ENCODE data around the gene PNPLA7.

PNPLA7 gene

DNA sequence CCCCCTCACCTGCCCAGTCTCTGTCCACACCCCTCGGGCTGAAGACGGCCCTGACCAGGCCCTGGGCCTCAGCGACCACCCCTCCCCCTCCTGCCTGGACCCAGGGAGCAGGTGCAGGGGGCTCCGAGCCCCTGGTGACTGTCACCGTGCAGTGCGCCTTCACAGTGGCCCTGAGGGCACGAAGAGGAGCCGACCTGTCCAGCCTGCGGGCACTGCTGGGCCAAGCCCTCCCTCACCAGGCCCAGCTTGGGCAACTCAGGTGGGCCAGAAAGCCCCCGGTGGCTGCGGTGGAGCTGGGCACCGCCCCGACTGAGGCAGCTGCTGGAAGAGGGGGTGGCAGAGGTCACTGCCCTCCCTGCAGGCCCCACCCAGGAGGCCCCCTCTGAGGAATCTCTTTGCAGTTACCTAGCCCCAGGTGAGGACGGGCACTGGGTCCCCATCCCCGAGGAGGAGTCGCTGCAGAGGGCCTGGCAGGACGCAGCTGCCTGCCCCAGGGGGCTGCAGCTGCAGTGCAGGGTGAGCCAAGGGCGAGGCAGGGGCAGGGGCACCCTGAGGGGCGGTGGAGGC is 116.8 kb downstream of the PNPLA7 start:
- Histone ChIP-seq H3K9me3 (ENCODE audit: control insufficient read depth in 2 of 2, low read length in 2 of 2) (no peaks in the 10 kb centered on the region), H3K36me3 (ENCODE audit: control insufficient read depth in 2 of 2, insufficient read depth in 2 of 2, low read length in 2 of 2) (no peaks in the 10 kb centered on the region), H3K4me1 (ENCODE audit: control insufficient read depth in 2 of 2, insufficient read depth in 2 of 2, low read length in 2 of 2) (peaks cover 24 to 36% of the 10 kb centered on the region in 2 donors), H3K27ac (ENCODE audit: low read depth in 2 of 2, low read length in 2 of 2) (no peak overlapping the region), H3K27me3 (ENCODE audit: control insufficient read depth in 2 of 2, insufficient read depth in 2 of 2, low read length in 2 of 2) (no peaks in the 10 kb centered on the region), H3K4me3 (ENCODE audit: low read length in 2 of 2) (no peak overlapping the region), H3K9ac (ENCODE audit: low read depth in 1 of 2, low read length in 2 of 2) (no peak overlapping the region)

GRCh38 chr9:137432687-137433348 is 117.4 kb downstream of the PNPLA7 start:
- Histone ChIP-seq H3K9ac (ENCODE audit: low read depth in 1 of 2, low read length in 2 of 2) (no peak overlapping the region), H3K9me3 (ENCODE audit: control insufficient read depth in 2 of 2, low read length in 2 of 2) (no peaks in the 10 kb centered on the region), H3K4me3 (ENCODE audit: low read length in 2 of 2) (no peak overlapping the region), H3K27ac (ENCODE audit: low read depth in 2 of 2, low read length in 2 of 2) (no peak overlapping the region), H3K4me1 (ENCODE audit: control insufficient read depth in 2 of 2, insufficient read depth in 2 of 2, low read length in 2 of 2) (peaks cover 21 to 30% of the 10 kb centered on the region in 2 donors), H3K36me3 (ENCODE audit: control insufficient read depth in 2 of 2, insufficient read depth in 2 of 2, low read length in 2 of 2) (no peaks in the 10 kb centered on the region), H3K27me3 (ENCODE audit: control insufficient read depth in 2 of 2, insufficient read depth in 2 of 2, low read length in 2 of 2) (no peaks in the 10 kb centered on the region)

- H3K4me3 ChIP-seq (ENCODE audit: low read length in 2 of 2), result no peak overlapping the region
- H3K27ac ChIP-seq (ENCODE audit: low read depth in 2 of 2, low read length in 2 of 2), result no peak overlapping the region
- peaks cover 8 to 17% of the 10 kb centered on the region in 2 donors for H3K4me1 ChIP-seq (ENCODE audit: control insufficient read depth in 2 of 2, insufficient read depth in 2 of 2, low read length in 2 of 2)
- H3K9me3 ChIP-seq (ENCODE audit: control insufficient read depth in 2 of 2, low read length in 2 of 2), result no peaks in the 10 kb centered on the region
- no peak overlapping the region for H3K9ac ChIP-seq (ENCODE audit: low read depth in 1 of 2, low read length in 2 of 2)
- peaks cover 0 to 3% of the 10 kb centered on the region in 2 donors for H3K36me3 ChIP-seq (ENCODE audit: control insufficient read depth in 2 of 2, insufficient read depth in 2 of 2, low read length in 2 of 2)
- H3K27me3 ChIP-seq (ENCODE audit: control insufficient read depth in 2 of 2, insufficient read depth in 2 of 2, low read length in 2 of 2), result no peaks in the 10 kb centered on the region
Observed at GRCh38 chr9:137431416-137431931, 118.7 kb downstream of the PNPLA7 start.

DNA sequence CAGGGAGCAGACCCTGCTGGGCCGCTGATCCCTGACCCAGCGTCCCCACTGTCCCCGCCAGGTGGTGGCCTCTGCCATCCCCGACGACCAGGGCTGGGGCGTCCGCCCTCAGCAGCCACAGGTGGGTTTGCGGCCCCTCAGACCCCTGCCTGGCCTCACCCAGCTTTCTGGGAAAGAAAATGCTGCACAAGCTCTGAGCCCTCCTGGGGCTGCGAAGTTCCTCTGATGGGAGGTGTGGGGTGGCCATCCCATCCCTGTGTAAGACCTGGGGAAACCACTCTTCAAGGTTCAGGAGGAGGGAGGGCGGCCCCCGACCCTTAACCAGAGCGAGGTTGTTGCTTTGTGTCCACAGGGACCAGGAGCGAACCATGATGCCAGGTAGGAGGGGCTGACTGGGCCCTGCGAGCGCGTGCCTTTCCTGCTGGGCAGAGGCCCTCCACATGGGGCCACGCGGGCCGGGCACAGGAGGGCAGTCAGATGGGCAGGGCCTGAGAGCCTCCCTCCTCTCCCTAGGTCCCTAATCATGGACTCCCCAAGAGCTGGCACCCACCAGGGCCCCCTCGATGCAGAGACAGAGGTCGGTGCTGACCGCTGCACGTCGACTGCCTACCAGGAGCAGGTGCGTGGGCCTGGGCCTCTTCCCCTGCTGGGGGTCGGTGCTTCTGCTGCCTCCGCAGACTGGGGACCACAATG is 119.3 kb downstream of the PNPLA7 start:
- peaks cover 3 to 11% of the 10 kb centered on the region in 2 donors for H3K4me1 ChIP-seq (ENCODE audit: control insufficient read depth in 2 of 2, insufficient read depth in 2 of 2, low read length in 2 of 2)
- no peaks in the 10 kb centered on the region for H3K9me3 ChIP-seq (ENCODE audit: control insufficient read depth in 2 of 2, low read length in 2 of 2)
- no peak overlapping the region for H3K27ac ChIP-seq (ENCODE audit: low read depth in 2 of 2, low read length in 2 of 2)
- H3K9ac ChIP-seq (ENCODE audit: low read depth in 1 of 2, low read length in 2 of 2), result no peak overlapping the region
- H3K4me3 ChIP-seq (ENCODE audit: low read length in 2 of 2), result no peak overlapping the region
- H3K36me3 ChIP-seq (ENCODE audit: control insufficient read depth in 2 of 2, insufficient read depth in 2 of 2, low read length in 2 of 2), result peaks cover 0 to 3% of the 10 kb centered on the region in 2 donors
- no peaks in the 10 kb centered on the region for H3K27me3 ChIP-seq (ENCODE audit: control insufficient read depth in 2 of 2, insufficient read depth in 2 of 2, low read length in 2 of 2)

- H3K9ac ChIP-seq (ENCODE audit: low read depth in 1 of 2, low read length in 2 of 2), result no peak overlapping the region
- no peak overlapping the region for H3K27ac ChIP-seq (ENCODE audit: low read depth in 2 of 2, low read length in 2 of 2)
- no peak overlapping the region for H3K4me3 ChIP-seq (ENCODE audit: low read length in 2 of 2)
- no peaks in the 10 kb centered on the region for H3K27me3 ChIP-seq (ENCODE audit: control insufficient read depth in 2 of 2, insufficient read depth in 2 of 2, low read length in 2 of 2)
- peaks cover 0 to 5% of the 10 kb centered on the region in 2 donors for H3K4me1 ChIP-seq (ENCODE audit: control insufficient read depth in 2 of 2, insufficient read depth in 2 of 2, low read length in 2 of 2)
- H3K9me3 ChIP-seq (ENCODE audit: control insufficient read depth in 2 of 2, low read length in 2 of 2), result no peaks in the 10 kb centered on the region
- H3K36me3 ChIP-seq (ENCODE audit: control insufficient read depth in 2 of 2, insufficient read depth in 2 of 2, low read length in 2 of 2), result peaks cover 0 to 3% of the 10 kb centered on the region in 2 donors
Observed at GRCh38 chr9:137429974-137430722, 120.1 kb downstream of the PNPLA7 start.

- Histone ChIP-seq H3K27ac (ENCODE audit: low read depth in 2 of 2, low read length in 2 of 2) (no peak overlapping the region), H3K27me3 (ENCODE audit: control insufficient read depth in 2 of 2, insufficient read depth in 2 of 2, low read length in 2 of 2) (no peaks in the 10 kb centered on the region), H3K4me3 (ENCODE audit: low read length in 2 of 2) (no peak overlapping the region), H3K4me1 (ENCODE audit: control insufficient read depth in 2 of 2, insufficient read depth in 2 of 2, low read length in 2 of 2) (peaks cover 0 to 5% of the 10 kb centered on the region in 2 donors), H3K9me3 (ENCODE audit: control insufficient read depth in 2 of 2, low read length in 2 of 2) (no peaks in the 10 kb centered on the region), H3K9ac (ENCODE audit: low read depth in 1 of 2, low read length in 2 of 2) (no peak overlapping the region), H3K36me3 (ENCODE audit: control insufficient read depth in 2 of 2, insufficient read depth in 2 of 2, low read length in 2 of 2) (peaks cover 0 to 3% of the 10 kb centered on the region in 2 donors)
Observed at GRCh38 chr9:137429546-137429890, 120.7 kb downstream of the PNPLA7 start.

DNA sequence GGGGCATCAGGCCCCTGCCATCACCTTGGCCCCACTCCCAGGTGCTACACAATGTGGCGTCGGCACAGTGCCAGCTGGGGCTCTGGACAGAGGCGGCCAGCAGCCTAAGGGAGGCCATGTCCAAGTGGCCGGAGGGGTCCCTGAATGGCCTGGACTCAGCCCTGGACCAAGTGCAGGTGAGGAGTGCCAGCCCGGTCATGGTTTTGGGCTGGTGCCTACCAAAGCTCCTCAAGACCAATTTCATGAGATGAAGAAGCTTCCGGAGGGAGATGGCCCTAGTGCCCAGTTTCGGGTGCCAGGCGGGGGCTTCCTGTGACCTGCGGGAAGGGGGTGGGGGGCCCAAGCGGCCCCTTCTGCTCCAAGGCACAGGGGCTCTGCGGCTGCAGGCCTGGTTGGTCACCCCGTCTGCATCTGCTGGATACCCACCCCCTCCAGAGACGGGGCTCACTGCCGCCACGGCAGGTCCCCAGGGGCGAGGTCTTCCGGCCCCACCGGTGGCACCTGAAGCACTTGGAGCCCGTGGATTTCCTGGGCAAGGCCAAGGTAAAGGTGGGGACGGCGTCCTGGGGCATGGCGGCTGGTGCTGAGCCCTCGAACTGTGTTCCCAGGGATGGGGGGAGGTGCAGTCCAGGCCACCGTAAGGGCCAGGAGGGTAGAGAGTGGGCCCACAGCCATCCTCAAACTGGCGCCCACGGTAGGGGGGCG is 121.2 kb downstream of the PNPLA7 start:
- H3K9ac ChIP-seq (ENCODE audit: low read depth in 1 of 2, low read length in 2 of 2), result no peak overlapping the region
- peaks cover 0 to 7% of the 10 kb centered on the region in 2 donors for H3K4me1 ChIP-seq (ENCODE audit: control insufficient read depth in 2 of 2, insufficient read depth in 2 of 2, low read length in 2 of 2)
- no peaks in the 10 kb centered on the region for H3K9me3 ChIP-seq (ENCODE audit: control insufficient read depth in 2 of 2, low read length in 2 of 2)
- peaks cover 0 to 3% of the 10 kb centered on the region in 2 donors for H3K36me3 ChIP-seq (ENCODE audit: control insufficient read depth in 2 of 2, insufficient read depth in 2 of 2, low read length in 2 of 2)
- H3K27me3 ChIP-seq (ENCODE audit: control insufficient read depth in 2 of 2, insufficient read depth in 2 of 2, low read length in 2 of 2), result no peaks in the 10 kb centered on the region
- no peak overlapping the region for H3K4me3 ChIP-seq (ENCODE audit: low read length in 2 of 2)
- H3K27ac ChIP-seq (ENCODE audit: low read depth in 2 of 2, low read length in 2 of 2), result no peak overlapping the region

GRCh38 chr9:137428311-137428630 is 121.9 kb downstream of the PNPLA7 start:
- Histone ChIP-seq H3K4me1 (ENCODE audit: control insufficient read depth in 2 of 2, insufficient read depth in 2 of 2, low read length in 2 of 2) (peaks cover 0 to 7% of the 10 kb centered on the region in 2 donors), H3K27me3 (ENCODE audit: control insufficient read depth in 2 of 2, insufficient read depth in 2 of 2, low read length in 2 of 2) (no peaks in the 10 kb centered on the region), H3K4me3 (ENCODE audit: low read length in 2 of 2) (no peak overlapping the region), H3K9me3 (ENCODE audit: control insufficient read depth in 2 of 2, low read length in 2 of 2) (no peaks in the 10 kb centered on the region), H3K27ac (ENCODE audit: low read depth in 2 of 2, low read length in 2 of 2) (no peak overlapping the region), H3K9ac (ENCODE audit: low read depth in 1 of 2, low read length in 2 of 2) (no peak overlapping the region), H3K36me3 (ENCODE audit: control insufficient read depth in 2 of 2, insufficient read depth in 2 of 2, low read length in 2 of 2) (peaks cover 0 to 3% of the 10 kb centered on the region in 2 donors)

- no peak overlapping the region for H3K4me3 ChIP-seq (ENCODE audit: low read length in 2 of 2)
- H3K9ac ChIP-seq (ENCODE audit: low read depth in 1 of 2, low read length in 2 of 2), result no peak overlapping the region
- peaks cover 0 to 7% of the 10 kb centered on the region in 2 donors for H3K4me1 ChIP-seq (ENCODE audit: control insufficient read depth in 2 of 2, insufficient read depth in 2 of 2, low read length in 2 of 2)
- no peaks in the 10 kb centered on the region for H3K27me3 ChIP-seq (ENCODE audit: control insufficient read depth in 2 of 2, insufficient read depth in 2 of 2, low read length in 2 of 2)
- no peaks in the 10 kb centered on the region for H3K9me3 ChIP-seq (ENCODE audit: control insufficient read depth in 2 of 2, low read length in 2 of 2)
- no peak overlapping the region for H3K27ac ChIP-seq (ENCODE audit: low read depth in 2 of 2, low read length in 2 of 2)
- peaks cover 0 to 3% of the 10 kb centered on the region in 2 donors for H3K36me3 ChIP-seq (ENCODE audit: control insufficient read depth in 2 of 2, insufficient read depth in 2 of 2, low read length in 2 of 2)
Observed at GRCh38 chr9:137427454-137428310, 122.5 kb downstream of the PNPLA7 start.
